ENCODE data around the gene PDE1A.

Gene PDE1A

DNA sequence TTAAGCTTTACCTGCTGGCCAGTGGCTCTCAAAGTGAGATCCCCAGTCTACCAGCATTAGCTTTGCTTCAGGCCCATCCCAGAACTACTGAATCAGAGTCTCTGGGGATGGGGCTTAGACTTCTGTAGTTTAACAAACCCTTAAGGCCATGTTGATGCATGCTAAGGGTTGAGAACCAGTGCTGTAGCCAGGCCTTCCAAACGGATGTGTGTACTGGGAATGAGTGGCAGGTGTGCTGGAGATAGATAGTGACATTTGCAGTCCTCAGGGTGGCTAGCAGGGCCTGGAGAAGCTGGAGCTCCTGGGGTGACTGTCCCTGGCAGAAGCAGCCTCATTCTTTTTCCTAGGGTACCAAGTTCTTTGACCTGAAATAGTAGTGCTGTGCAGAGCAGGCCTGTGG is 292.6 kb downstream of the PDE1A start:
- DNase-seq (ENCODE audit: low read depth in 2 of 2): no peak

DNA sequence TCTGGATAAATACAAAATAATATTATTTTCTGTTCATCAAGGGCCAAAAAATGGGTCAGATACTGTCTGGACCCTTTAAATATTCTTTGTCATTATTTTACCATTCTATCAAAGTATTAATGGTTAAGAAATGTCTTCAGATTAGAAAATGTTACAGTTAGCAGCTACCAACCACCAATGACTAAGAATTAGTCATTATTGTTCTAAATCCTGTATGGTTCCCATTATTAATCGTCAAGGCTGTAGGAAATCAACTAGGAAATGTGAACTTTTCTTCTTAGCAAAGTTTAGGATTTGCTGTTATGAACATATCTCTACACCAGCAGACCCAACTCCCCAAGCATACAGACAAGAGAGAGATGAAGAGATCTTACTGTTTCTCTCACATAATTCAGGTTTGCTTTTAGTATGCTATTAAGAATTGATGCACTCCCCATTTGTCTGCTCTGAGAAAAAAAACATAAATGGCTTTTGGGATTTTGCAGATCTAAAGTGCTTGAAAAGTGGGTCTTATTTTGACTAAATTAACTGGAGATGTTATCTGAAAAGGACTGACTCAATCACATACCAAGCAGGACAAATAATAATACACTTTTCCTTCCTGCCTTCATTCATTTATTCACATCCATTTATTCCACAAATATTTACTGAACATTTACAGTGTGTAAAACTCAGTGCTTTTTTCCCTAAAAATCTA is 293.5 kb downstream of the PDE1A start:
- no peak for DNase-seq (ENCODE audit: low read depth in 2 of 2)

DNA sequence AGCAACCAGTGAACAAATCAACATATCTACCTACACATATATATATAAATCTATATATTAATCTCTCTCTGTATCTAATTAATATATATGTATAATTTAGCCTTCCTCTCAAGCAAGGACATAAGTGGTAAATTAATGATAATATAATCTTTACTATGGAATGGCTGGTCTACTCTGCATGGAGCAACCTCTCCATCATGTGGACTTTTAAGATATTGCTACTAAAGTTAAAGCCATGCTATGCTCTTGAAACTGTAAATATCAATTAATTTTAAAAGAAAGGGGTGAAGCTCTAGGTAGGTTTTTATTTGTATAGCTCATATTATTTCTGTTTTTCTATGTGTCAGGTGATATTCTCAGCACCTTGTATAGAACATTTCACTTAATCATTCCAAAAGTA is 294.2 kb downstream of the PDE1A start:
- DNase-seq (ENCODE audit: low read depth in 2 of 2): no peak

DNA sequence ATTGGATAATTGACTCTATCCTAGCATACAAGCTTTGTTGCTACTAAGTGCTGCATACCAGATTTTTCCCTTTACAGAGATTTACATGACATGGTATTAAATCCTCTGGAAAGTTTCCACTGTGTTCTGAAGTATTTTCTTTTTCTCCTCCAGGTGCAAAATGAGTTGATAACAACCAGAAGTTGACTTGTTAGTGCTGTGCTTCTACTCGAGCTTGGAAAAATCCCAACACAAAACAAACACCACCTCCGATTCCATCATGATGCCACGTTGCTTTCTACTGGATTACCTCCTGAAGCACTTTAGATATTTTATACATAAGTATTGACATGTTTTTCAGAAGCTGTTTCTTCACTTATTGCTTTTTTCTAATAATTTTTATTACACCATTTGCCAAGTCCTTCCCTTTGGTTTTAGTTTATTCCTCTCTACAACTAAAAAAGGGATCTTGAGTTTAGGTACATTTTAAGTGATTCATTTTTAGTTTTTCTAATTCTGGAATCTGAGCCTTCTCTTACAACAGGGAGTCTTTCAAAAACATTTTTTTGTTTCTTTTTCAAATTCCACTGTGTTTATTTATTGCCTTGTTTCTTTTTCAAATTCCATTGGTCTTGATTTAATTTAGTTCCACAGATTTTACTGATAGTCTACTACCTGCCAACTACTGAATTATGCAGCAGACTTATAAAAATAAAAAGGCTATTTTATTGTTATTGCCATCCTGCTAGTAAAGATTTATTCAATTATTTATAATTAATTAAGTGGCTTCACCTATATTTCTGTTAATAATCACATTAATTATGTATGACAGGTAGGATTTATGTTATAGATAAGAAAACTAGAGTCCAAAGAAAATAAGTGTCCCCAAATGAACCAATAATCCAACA is 297.8 kb downstream of the PDE1A start:
- no peak for DNase-seq (ENCODE audit: low read depth in 2 of 2)

DNA sequence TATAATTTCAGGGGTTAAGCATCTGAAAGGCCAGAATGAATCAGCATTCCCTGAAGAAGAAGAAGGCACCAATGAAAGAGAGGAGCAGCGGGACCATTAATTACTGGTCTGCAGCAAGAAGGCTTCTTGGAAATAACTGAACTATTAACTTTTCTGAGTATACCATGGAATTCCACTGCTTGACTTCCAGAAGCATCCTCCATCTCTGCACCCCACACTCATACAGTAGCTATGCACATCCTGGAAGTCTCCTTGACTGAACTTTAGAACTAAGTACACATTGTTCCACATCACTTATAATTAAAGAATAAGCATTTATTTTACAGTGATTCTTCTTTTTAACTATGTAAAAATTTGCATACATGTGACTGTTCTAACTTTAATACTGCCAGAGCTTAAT is 309.6 kb downstream of the PDE1A start:
- no peak for DNase-seq (ENCODE audit: low read depth in 2 of 2)

DNA sequence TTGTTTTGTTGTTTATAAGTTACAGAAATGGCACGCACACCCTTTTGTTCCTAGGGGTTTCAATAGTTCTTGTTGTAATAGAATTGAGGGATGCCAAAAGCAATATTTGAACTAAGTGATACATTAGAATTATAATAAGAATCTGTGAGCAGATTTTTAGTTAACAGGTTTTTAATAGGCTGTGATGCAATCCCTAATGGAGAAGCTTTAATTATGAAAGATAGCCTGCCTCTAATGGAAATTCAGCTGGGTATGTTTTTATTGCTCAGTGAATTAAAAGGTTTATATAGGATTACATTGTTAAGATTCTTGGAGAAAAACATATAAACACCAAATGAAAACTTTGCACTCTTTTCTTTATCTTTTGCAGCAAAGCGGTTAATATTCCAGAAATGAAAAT is 310.1 kb downstream of the PDE1A start:
- DNase-seq (ENCODE audit: low read depth in 2 of 2): no peak

DNA sequence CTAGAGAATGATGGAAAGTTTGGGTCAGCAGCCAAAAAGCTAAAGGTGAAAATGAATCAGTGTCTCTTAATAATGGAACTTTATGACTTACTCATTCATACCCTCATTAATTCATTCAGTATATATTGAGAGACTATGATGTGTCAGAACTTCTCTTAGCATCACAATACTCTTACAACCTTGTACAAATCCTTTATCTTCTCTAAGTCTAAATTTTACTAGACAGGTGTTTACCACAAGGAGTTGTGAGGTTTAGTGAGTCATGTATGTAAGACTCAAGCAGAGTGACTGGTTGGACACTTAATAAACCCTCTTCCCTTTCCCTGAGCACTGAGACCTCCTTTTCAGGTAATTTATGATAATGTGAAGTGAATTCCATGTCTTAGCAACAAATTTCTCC is 311.6 kb downstream of the PDE1A start:
- no peak for DNase-seq (ENCODE audit: low read depth in 2 of 2)

DNA sequence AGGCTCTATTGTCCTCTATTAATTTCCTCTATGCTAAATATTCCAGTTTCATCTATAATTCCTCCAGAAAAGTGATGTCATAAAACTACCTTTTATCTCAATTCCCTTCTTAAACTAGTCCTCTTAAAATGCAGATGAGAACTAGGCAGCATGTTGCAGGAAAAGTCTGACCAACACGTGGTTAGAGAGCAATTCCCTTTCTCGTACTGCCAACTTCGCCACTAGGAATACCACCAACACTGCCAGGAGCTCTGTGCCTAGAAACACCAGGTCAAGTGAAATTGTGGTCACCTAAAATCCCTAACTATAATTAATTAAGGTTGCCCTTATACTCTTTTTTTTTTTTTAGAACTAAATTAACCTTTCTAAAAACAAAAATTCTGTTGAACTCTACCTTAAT is 313.5 kb downstream of the PDE1A start:
- no peak for DNase-seq (ENCODE audit: low read depth in 2 of 2)

DNA sequence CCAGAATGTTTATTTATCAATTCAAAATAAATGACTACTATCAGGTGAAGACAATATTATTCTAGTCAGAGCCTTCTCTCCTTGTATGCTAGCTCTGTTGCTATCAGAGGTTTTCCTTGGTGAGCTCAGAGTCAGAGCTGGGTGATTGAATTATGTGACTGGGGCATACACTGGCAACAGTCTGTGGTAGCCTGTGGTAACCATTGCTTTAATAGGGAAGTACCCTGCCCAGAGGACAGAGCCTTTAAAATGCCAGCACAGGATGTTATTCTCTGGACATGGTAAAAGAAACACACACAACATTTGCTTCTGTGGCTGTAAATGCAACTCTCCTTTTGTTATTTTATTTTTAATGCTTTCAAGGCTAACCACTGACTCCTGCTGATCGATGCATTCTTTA is 316.5 kb downstream of the PDE1A start:
- DNase-seq (ENCODE audit: low read depth in 2 of 2): no peak

DNA sequence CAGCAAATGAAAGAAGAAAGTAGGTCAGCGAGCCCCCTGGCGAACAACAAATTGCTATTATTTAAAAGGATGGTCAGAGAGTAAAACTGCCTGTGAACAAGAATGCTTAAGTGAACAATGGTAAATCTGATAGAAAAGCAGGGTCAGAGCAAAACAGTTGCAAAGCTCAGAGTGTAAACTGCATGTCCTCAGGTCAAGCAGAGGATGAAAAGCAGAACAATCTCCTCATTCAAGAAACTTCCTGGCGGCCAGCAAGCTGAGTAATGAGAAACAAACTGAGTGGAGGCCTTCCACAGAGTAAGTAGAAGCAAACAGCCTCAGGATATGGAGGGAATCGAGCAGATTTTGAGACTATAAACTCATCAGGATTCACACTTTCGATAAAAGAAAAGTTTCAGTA is 323.3 kb downstream of the PDE1A start:
- DNase-seq (ENCODE audit: low read depth in 2 of 2): no peak

DNA sequence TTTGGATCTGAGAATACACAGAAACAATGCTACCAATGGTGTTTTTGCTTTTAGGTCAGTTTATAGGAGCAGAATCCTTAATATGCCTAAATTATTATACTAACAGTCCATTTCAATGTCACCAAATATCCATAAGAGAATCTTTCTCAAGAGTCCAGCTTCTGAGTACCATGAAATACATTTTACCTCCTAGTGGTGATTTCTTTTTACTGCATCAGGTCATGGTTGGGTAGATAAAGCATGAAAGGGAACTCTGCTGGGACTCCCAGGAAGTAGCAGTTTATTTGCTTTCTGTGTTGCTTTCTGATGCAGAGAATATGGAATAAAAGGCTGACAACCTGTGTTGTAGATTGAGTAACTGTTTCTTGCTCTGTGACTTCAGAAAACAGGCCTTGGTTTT is 325.6 kb downstream of the PDE1A start:
- no peak for DNase-seq (ENCODE audit: low read depth in 2 of 2)

DNA sequence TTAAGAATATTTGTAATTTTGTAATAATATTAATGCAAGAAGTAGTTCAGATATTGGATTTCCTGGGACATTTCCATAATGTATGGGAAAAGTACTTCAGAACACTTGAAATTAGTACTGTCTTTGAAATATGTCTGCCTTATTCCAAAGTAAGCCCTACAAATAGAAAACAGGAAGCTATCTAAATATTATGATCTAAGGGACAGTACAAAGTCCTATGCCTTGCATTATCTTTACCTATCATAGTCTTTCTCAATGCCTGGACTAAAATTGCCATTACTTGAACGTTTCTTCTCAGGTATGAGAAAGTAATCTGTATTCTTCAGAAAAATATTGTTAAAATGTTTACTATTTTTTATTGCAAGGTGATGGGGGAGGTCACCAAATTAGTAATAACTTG is 328.2 kb downstream of the PDE1A start:
- no peak for DNase-seq (ENCODE audit: low read depth in 2 of 2)

DNA sequence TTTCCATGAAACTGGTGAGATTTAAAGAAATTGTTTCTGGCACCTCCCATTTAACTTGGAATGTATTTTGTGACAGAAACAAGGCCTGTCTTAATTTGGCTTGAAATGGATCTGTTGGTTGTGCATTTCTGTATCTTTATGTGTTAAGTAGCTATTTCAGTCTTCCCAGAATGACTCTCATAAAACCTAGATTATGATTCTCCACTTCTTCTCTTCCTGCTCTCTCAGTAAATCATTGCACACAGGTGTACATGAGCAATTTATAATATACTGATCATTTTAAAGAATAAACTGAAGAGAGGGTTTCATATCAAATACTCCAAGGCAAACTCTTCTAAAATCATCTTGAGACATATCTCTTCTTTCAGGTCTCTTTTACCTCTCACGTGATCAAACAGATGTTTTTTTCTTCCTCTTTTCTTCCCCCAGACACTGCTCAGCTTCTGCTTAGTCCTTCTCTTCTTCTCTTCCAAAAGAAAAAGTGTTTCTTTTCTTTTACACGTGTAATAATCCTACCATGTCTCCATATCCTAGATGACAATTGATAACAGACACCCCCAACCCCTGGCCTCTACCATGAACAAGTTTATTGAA is 329.2 kb downstream of the PDE1A start:
- no peak for DNase-seq (ENCODE audit: low read depth in 2 of 2)

DNA sequence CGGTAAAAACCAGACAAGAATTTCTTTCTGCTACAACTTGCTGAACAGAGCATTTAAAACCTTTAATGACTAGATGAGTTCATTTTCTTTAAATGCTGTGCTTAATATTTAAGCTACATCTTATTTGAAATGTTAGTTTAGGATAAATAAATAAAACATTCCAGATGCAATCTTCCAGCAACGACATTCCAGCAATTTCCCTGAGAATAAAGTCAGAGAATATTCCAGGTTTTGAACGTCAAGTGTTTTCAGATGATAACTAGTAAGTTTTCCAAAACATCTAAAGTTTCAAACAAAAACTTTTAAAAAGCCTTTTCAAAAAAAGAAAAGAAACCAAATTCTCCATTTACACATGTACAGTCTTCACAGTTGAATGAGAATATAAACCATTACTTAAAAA is 336.4 kb downstream of the PDE1A start:
- no peak for DNase-seq (ENCODE audit: low read depth in 2 of 2)
